ENCODE data around the gene ADGRD1. TPM values are rescaled to one million over a fixed set of nuclear protein-coding genes. Genes with fewer than 3 reads are reported as not detected.

Gene ADGRD1
- total and polyA plus RNA-seq, 5 donors from 2014 or later: 0.56 TPM; not detected in 4

- H3K36me3 ChIP-seq (ENCODE audit: control insufficient read depth, insufficient read depth, low read length): no peaks in the 10 kb centered on the region
- Mint-ChIP-seq H3K27ac (no peak overlapping the region), H3K27me3 (no peaks in the 10 kb centered on the region), H3K9me3 (peaks cover 0 to 1% (median 0%) of the 10 kb centered on the region in 7 donors), H3K36me3 (no peaks in the 10 kb centered on the region), H3K4me3 (no peak overlapping the region), H3K4me1 (peaks cover 0 to 2% (median 0%) of the 10 kb centered on the region in 4 donors)
- H3K9me3 ChIP-seq (ENCODE audit: control insufficient read depth in 2 of 2, low read length in 2 of 2): no peaks in the 10 kb centered on the region
- DNase-seq (no peak), ATAC-seq (ENCODE audit: low read depth in 2 of 2) (no peak)
- H3K27ac ChIP-seq (ENCODE audit: insufficient read depth, low read length, poor library complexity, severe bottlenecking): no peak overlapping the region
- H3K4me1 ChIP-seq (ENCODE audit: control insufficient read depth, insufficient read depth, low read length, poor library complexity, severe bottlenecking): no peaks in the 10 kb centered on the region
- no peaks in the 10 kb centered on the region for H3K27me3 ChIP-seq (ENCODE audit: control insufficient read depth, insufficient read depth, low read length)
- no peak overlapping the region for H3K4me3 ChIP-seq (ENCODE audit: low read depth, low read length)
These were observed 79.8 kb downstream of the ADGRD1 start for GRCh38 chr12:131033486-131033885.

GRCh38 chr12:131033886-131034482 lies 80.3 kb downstream of the ADGRD1 start:
- Histone ChIP-seq H3K9me3 (ENCODE audit: control insufficient read depth in 2 of 2, low read length in 2 of 2) (no peaks in the 10 kb centered on the region), H3K4me1 (ENCODE audit: control insufficient read depth, insufficient read depth, low read length, poor library complexity, severe bottlenecking) (no peaks in the 10 kb centered on the region), H3K27me3 (ENCODE audit: control insufficient read depth, insufficient read depth, low read length) (no peaks in the 10 kb centered on the region), H3K4me3 (ENCODE audit: low read depth, low read length) (no peak overlapping the region), H3K36me3 (ENCODE audit: control insufficient read depth, insufficient read depth, low read length) (no peaks in the 10 kb centered on the region), H3K27ac (ENCODE audit: insufficient read depth, low read length, poor library complexity, severe bottlenecking) (no peak overlapping the region)
- Mint-ChIP-seq H3K9me3 (peaks cover 0 to 1% (median 0%) of the 10 kb centered on the region in 7 donors), H3K27ac (no peak overlapping the region), H3K4me3 (no peak overlapping the region), H3K4me1 (peaks cover 0 to 2% (median 0%) of the 10 kb centered on the region in 4 donors), H3K27me3 (no peaks in the 10 kb centered on the region), H3K36me3 (no peaks in the 10 kb centered on the region)
- ATAC-seq (ENCODE audit: low read depth in 2 of 2): no peak
- no peak for DNase-seq

GRCh38 chr12:131034631-131035244 lies 81.0 kb downstream of the ADGRD1 start:
- Mint-ChIP-seq H3K27me3 (no peaks in the 10 kb centered on the region), H3K27ac (peak overlapping the region in 1 of 3 donors; percentile 88), H3K9me3 (peaks cover 0 to 1% (median 0%) of the 10 kb centered on the region in 7 donors), H3K36me3 (no peaks in the 10 kb centered on the region), H3K4me1 (peaks cover 0 to 2% (median 0%) of the 10 kb centered on the region in 4 donors), H3K4me3 (no peak overlapping the region)
- H3K9me3 ChIP-seq (ENCODE audit: control insufficient read depth in 2 of 2, low read length in 2 of 2): no peaks in the 10 kb centered on the region
- no peak for ATAC-seq (ENCODE audit: low read depth in 2 of 2)
- H3K4me1 ChIP-seq (ENCODE audit: control insufficient read depth, insufficient read depth, low read length, poor library complexity, severe bottlenecking): no peaks in the 10 kb centered on the region
- DNase-seq: no peak
- H3K4me3 ChIP-seq (ENCODE audit: low read depth, low read length): no peak overlapping the region
- no peaks in the 10 kb centered on the region for H3K27me3 ChIP-seq (ENCODE audit: control insufficient read depth, insufficient read depth, low read length)
- no peaks in the 10 kb centered on the region for H3K36me3 ChIP-seq (ENCODE audit: control insufficient read depth, insufficient read depth, low read length)
- H3K27ac ChIP-seq (ENCODE audit: insufficient read depth, low read length, poor library complexity, severe bottlenecking): no peak overlapping the region

GRCh38 chr12:131035245-131035681 lies 81.6 kb downstream of the ADGRD1 start:
- H3K36me3 ChIP-seq (ENCODE audit: control insufficient read depth, insufficient read depth, low read length): no peaks in the 10 kb centered on the region
- H3K27me3 ChIP-seq (ENCODE audit: control insufficient read depth, insufficient read depth, low read length): no peaks in the 10 kb centered on the region
- no peak overlapping the region for H3K27ac ChIP-seq (ENCODE audit: insufficient read depth, low read length, poor library complexity, severe bottlenecking)
- no peak for ATAC-seq (ENCODE audit: low read depth in 2 of 2)
- no peak overlapping the region for H3K27ac Mint-ChIP-seq
- DNase-seq: no peak
- no peaks in the 10 kb centered on the region for H3K36me3 Mint-ChIP-seq
- H3K4me1 Mint-ChIP-seq: peaks cover 0 to 2% (median 0%) of the 10 kb centered on the region in 4 donors
- H3K4me3 ChIP-seq (ENCODE audit: low read depth, low read length): no peak overlapping the region
- peaks cover 0 to 1% (median 0%) of the 10 kb centered on the region in 7 donors for H3K9me3 Mint-ChIP-seq
- no peaks in the 10 kb centered on the region for H3K27me3 Mint-ChIP-seq
- no peaks in the 10 kb centered on the region for H3K4me1 ChIP-seq (ENCODE audit: control insufficient read depth, insufficient read depth, low read length, poor library complexity, severe bottlenecking)
- no peak overlapping the region for H3K4me3 Mint-ChIP-seq
- no peaks in the 10 kb centered on the region for H3K9me3 ChIP-seq (ENCODE audit: control insufficient read depth in 2 of 2, low read length in 2 of 2)

- Histone ChIP-seq H3K9me3 (ENCODE audit: control insufficient read depth in 2 of 2, low read length in 2 of 2) (no peaks in the 10 kb centered on the region), H3K4me3 (ENCODE audit: low read depth, low read length) (no peak overlapping the region), H3K36me3 (ENCODE audit: control insufficient read depth, insufficient read depth, low read length) (no peaks in the 10 kb centered on the region), H3K27me3 (ENCODE audit: control insufficient read depth, insufficient read depth, low read length) (no peaks in the 10 kb centered on the region), H3K4me1 (ENCODE audit: control insufficient read depth, insufficient read depth, low read length, poor library complexity, severe bottlenecking) (no peaks in the 10 kb centered on the region), H3K27ac (ENCODE audit: insufficient read depth, low read length, poor library complexity, severe bottlenecking) (no peak overlapping the region)
- Mint-ChIP-seq H3K9me3 (no peaks in the 10 kb centered on the region), H3K4me1 (peaks cover 0 to 2% (median 0%) of the 10 kb centered on the region in 4 donors), H3K36me3 (no peaks in the 10 kb centered on the region), H3K27me3 (no peaks in the 10 kb centered on the region), H3K4me3 (no peak overlapping the region), H3K27ac (no peak overlapping the region)
- ATAC-seq (ENCODE audit: low read depth in 2 of 2) (no peak), DNase-seq (no peak)
These were observed 84.5 kb downstream of the ADGRD1 start for GRCh38 chr12:131038159-131038558.

- Mint-ChIP-seq H3K4me1 (peaks cover 0 to 2% (median 0%) of the 10 kb centered on the region in 4 donors), H3K4me3 (no peak overlapping the region), H3K9me3 (no peaks in the 10 kb centered on the region), H3K27me3 (no peaks in the 10 kb centered on the region), H3K36me3 (no peaks in the 10 kb centered on the region), H3K27ac (no peak overlapping the region)
- Histone ChIP-seq H3K27me3 (ENCODE audit: control insufficient read depth, insufficient read depth, low read length) (no peaks in the 10 kb centered on the region), H3K27ac (ENCODE audit: insufficient read depth, low read length, poor library complexity, severe bottlenecking) (no peak overlapping the region), H3K36me3 (ENCODE audit: control insufficient read depth, insufficient read depth, low read length) (no peaks in the 10 kb centered on the region), H3K4me1 (ENCODE audit: control insufficient read depth, insufficient read depth, low read length, poor library complexity, severe bottlenecking) (no peaks in the 10 kb centered on the region), H3K4me3 (ENCODE audit: low read depth, low read length) (no peak overlapping the region), H3K9me3 (ENCODE audit: control insufficient read depth in 2 of 2, low read length in 2 of 2) (no peaks in the 10 kb centered on the region)
- ATAC-seq (ENCODE audit: low read depth in 2 of 2) (no peak), DNase-seq (no peak)
These were observed 85.5 kb downstream of the ADGRD1 start for GRCh38 chr12:131038961-131039950.

- no peaks in the 10 kb centered on the region for H3K36me3 Mint-ChIP-seq
- H3K9me3 Mint-ChIP-seq: no peaks in the 10 kb centered on the region
- H3K27ac Mint-ChIP-seq: peak overlapping the region in 1 of 3 donors; percentile 14
- H3K4me3 ChIP-seq (ENCODE audit: low read depth, low read length): no peak overlapping the region
- no peaks in the 10 kb centered on the region for H3K27me3 ChIP-seq (ENCODE audit: control insufficient read depth, insufficient read depth, low read length)
- no peak overlapping the region for H3K27ac ChIP-seq (ENCODE audit: insufficient read depth, low read length, poor library complexity, severe bottlenecking)
- H3K4me3 Mint-ChIP-seq: no peak overlapping the region
- no peaks in the 10 kb centered on the region for H3K36me3 ChIP-seq (ENCODE audit: control insufficient read depth, insufficient read depth, low read length)
- no peak for DNase-seq
- H3K4me1 ChIP-seq (ENCODE audit: control insufficient read depth, insufficient read depth, low read length, poor library complexity, severe bottlenecking): no peaks in the 10 kb centered on the region
- no peaks in the 10 kb centered on the region for H3K4me1 Mint-ChIP-seq
- H3K9me3 ChIP-seq (ENCODE audit: control insufficient read depth in 2 of 2, low read length in 2 of 2): no peaks in the 10 kb centered on the region
- no peak for ATAC-seq (ENCODE audit: low read depth in 2 of 2)
- no peaks in the 10 kb centered on the region for H3K27me3 Mint-ChIP-seq
These were observed 86.8 kb downstream of the ADGRD1 start for GRCh38 chr12:131040491-131040890.
